HEK293T (cell line): ENCODE measurements around the gene MRPL2.

Source experiments
- CTCF ChIA-PET: fragments of 350-600 bp; formaldehyde crosslinking; extraction: SDS; loops from one replicate; lab custom pipeline; 2021; ENCODE audit warnings: antibody characterized with exemption, inconsistent platforms; lab: Yijun Ruan, JAX
- POLR2A ChIA-PET: fragments of 350-600 bp; formaldehyde crosslinking; extraction: SDS; loops from one replicate; lab custom pipeline; 2020; ENCODE audit warnings: antibody characterized with exemption, inconsistent platforms; lab: Yijun Ruan, JAX
- DNase-seq: peaks from one replicate; pipeline ENCODE4 v3.0.0; 2012; ENCODE audit warnings: mixed read lengths; ENCODE audit errors: extremely low spot score
- ARNT ChIP-seq: fragments of 450-650 bp; IDR thresholded peaks from 2 replicates; pipeline ENCODE4 v1.6.1; 2017; ENCODE audit warnings: mild to moderate bottlenecking
- BHLHE40 ChIP-seq: fragments of 450-650 bp; IDR thresholded peaks from 2 replicates; pipeline ENCODE4 v1.6.1; 2016; ENCODE audit warnings: mild to moderate bottlenecking, moderate library complexity, borderline replicate concordance
- CTBP1 ChIP-seq: fragments of 450-650 bp; IDR thresholded peaks from 2 replicates; pipeline ENCODE4 v1.6.1; 2016; ENCODE audit warnings: borderline replicate concordance
- ELF4 ChIP-seq: fragments of 450-650 bp; IDR thresholded peaks from 2 replicates; pipeline ENCODE4 v1.6.1; 2017; ENCODE audit warnings: antibody characterized with exemption
- FOXA1 ChIP-seq: fragments of 450-650 bp; IDR thresholded peaks from 2 replicates; pipeline ENCODE4 v1.6.1; 2016; ENCODE audit warnings: mild to moderate bottlenecking
- FOXK2 ChIP-seq: fragments of 450-650 bp; IDR thresholded peaks from 2 replicates; pipeline ENCODE4 v1.6.1; 2016; ENCODE audit warnings: mild to moderate bottlenecking
- FOXM1 ChIP-seq: fragments of 450-650 bp; IDR thresholded peaks from 2 replicates; pipeline ENCODE4 v1.6.1; 2017; ENCODE audit warnings: mild to moderate bottlenecking, borderline replicate concordance
- HDGF ChIP-seq: fragments of 450-650 bp; IDR thresholded peaks from 2 replicates; pipeline ENCODE4 v1.6.1; 2017; ENCODE audit warnings: antibody characterized with exemption, borderline replicate concordance
- L3MBTL2 ChIP-seq: fragments of 450-650 bp; conservative IDR thresholded peaks from 2 replicates; pipeline ENCODE4 v1.6.1; 2016; ENCODE audit warnings: mild to moderate bottlenecking
- LEF1 ChIP-seq: fragments of 450-650 bp; IDR thresholded peaks from 2 replicates; pipeline ENCODE4 v1.6.1; 2017; ENCODE audit warnings: mild to moderate bottlenecking, borderline replicate concordance
- NFRKB ChIP-seq: fragments of 450-650 bp; IDR thresholded peaks from 2 replicates; pipeline ENCODE4 v1.6.1; 2016; ENCODE audit warnings: mild to moderate bottlenecking, moderate library complexity
- PKNOX1 ChIP-seq: fragments of 450-650 bp; IDR thresholded peaks from 2 replicates; pipeline ENCODE4 v1.6.1; 2016
- SP1 ChIP-seq: fragments of 450-650 bp; IDR thresholded peaks from 2 replicates; pipeline ENCODE4 v1.6.1; 2017
- SUZ12 ChIP-seq: fragments of 450-650 bp; IDR thresholded peaks from 2 replicates; pipeline ENCODE4 v1.6.1; 2016; ENCODE audit warnings: mild to moderate bottlenecking
- TARDBP ChIP-seq: fragments of 450-650 bp; IDR thresholded peaks from 2 replicates; pipeline ENCODE4 v1.6.1; 2016
- ZNF384 ChIP-seq: fragments of 450-650 bp; IDR thresholded peaks from 2 replicates; pipeline ENCODE4 v1.6.1; 2016

MRPL2 gene

DNA sequence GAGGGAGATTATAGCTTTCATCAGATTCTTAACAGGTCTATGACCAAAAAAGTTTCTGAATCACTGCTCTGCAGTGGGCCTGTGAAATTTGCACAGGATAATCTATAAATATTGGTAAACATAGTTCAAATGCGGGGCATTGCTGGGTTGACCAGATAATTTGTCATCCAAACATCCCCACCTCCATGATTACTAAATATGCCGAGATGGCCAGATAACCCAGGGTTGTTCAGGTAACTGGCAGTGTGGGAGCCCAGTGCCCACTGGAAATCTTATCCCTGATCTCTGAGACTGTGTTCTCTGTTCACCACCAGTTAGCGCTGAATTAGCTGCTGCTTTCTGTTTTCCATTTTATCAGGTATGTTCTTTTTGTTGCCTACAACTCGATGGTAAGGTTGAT, 38.3 kb upstream of the MRPL2 start:
- TF ChIP-seq FOXK2 (no peak), FOXM1 (no peak)
- ChIA-PET CTCF (interaction anchor here (0.8 kb wide), 1 partner anchor 74 kb away, joined by 3 read pairs; no protein-coding TSS in a partner anchor), POLR2A (interaction anchor here (0.8 to 1.6 kb wide), 2 partner anchors 17 to 44 kb away, joined by 4 to 5 read pairs; partner anchors contain the start of gene CUL7)
- no peak for DNase-seq

DNA sequence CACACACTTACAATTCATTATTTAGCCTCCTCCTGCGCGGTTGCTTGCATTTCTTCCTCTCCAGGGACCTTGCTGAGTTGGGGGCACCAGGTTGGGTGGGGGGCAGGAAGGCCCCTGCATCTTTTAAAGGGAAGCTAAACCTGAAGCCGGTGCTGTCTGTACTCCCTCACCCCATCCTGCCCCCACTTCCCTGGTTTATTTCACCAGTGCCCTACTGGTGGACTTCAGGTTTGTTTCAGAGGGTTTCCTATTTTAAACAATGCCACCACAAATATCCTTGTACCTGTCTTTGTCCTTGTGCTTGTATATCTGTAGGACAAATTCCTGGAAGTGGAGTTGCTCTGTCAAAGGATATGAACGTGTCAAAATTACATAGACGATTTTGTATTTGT, 37.9 kb upstream of the MRPL2 start:
- ChIA-PET POLR2A (interaction anchor here (0.8 to 1.8 kb wide), 4 partner anchors 17 to 43 kb away, joined by 4 to 6 read pairs (median 5); partner anchors contain the start of genes CUL7 and PTK7), CTCF (interaction anchor here (0.8 kb wide), 1 partner anchor 74 kb away, joined by 3 read pairs; no protein-coding TSS in a partner anchor)
- no peak for DNase-seq
- TF ChIP-seq LEF1 (no peak), BHLHE40 (no peak), L3MBTL2 (no peak), FOXM1 (no peak), SP1 (no peak), HDGF (no peak), CTBP1 (no peak), ZNF384 (no peak), SUZ12 (no peak), ARNT (no peak), FOXK2 (no peak), PKNOX1 (no peak), NFRKB (no peak), FOXA1 (no peak), TARDBP (no peak)

DNA sequence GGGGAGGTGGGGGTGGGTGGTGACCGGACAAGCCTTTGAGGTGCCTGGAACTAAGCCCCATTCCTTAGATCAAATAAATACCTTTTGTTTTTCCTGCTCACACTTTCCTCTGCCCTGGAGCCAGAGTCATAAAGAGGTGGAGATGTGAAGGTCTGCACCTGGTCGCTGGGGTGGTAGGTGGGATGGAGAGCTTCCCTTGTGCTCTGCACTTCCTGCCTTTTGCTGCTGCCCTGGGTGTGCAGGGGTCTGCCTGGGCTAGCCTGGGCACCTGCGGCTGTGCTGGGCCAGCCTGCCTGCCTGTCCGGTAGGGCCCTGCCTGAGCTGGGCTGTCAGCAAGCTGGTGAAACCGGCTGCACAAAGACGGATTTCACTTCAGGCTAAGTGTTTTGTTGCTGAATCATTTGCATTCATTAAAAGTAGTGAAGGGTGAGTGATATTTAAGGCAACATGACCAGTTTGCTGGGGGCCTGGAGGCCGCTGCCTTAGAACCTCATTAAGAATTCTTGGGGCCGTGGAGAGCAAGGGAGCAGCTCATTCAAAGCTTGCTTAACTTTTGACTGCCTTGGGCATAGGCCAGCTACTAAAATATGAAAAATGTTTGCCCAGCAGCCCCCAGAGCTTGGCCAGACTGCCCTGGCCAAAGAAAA, 37.3 kb upstream of the MRPL2 start:
- CTCF ChIA-PET = no interaction called here
- POLR2A ChIA-PET = interaction anchor here (0.8 to 1.8 kb wide), 5 partner anchors 18 to 167 kb away, joined by 3 to 6 read pairs (median 5); partner anchors contain the start of genes CNPY3, CUL7 and PTK7
- TF ChIP-seq SP1 (no peak), ARNT (no peak), NFRKB (no peak), ELF4 (no peak), BHLHE40 (no peak), FOXM1 (no peak)
- DNase-seq = no peak

DNA sequence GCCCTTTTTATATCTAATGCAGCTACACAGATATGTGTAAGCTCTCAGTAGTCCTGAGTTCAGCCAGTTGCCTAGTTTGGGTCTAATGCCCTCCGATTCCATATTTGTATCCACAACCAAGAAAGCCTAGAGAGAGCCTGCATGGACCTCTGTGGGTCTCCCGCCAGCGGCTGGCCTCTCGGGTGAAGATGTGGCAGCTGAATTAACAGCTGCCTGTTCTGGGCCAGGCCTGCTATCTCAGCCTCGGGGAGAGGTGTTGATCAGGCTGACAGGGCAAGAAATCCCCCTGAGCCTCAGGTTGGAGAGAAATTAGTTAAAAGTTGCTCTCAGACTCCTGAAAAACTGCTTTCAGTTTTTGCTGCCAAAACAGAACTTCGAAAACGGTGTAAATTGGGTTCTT, 36.7 kb upstream of the MRPL2 start:
- CTCF ChIA-PET = no interaction called here
- POLR2A ChIA-PET = interaction anchor here (0.6 to 1.8 kb wide), 5 partner anchors 19 to 167 kb away, joined by 3 to 6 read pairs (median 5); partner anchors contain the start of genes CNPY3, CUL7 and PTK7
- TF ChIP-seq HDGF = no peak
- no peak for DNase-seq

DNA sequence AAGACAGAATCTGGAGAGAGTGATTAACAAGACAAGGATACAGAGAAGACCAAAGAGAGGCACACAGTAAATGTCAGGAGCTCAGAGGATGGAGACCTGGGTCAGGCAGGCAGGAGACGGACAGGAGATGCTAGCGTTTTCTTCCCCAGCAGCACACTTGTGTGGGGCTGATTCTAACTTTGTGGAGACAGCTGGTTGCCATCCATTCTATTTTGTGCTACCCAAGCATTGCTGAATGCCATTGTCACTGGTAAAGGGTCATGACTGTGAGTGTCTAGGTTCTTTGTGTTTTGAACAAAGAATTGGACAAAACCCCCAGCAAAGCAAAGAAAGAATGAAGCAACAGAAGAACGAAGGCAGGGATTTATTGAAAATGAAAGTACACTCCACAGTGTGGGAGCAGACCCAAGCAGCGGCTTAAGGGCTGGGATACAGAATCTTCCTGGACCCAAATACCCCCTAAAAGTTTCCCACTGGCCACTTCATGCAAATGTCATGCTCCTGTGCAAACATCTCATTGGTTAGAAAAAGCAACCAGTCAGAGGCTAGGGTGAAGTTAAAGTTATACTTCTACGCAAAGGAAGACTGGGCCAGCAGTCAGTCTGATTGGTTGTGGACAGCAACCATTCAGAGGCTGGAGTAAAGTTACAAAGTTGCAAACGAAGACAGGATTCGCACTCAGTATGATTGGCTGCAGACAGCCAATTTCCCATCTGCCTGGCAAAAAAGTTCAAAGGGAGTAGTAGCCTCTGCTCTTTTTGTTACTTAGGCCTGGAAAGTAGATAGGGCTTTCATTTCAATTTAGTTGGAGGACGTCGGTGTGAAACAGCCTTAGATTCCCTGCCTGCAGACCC, 34.4 kb upstream of the MRPL2 start:
- no peak for DNase-seq
- ChIA-PET CTCF (no interaction called here), POLR2A (interaction anchor here (0.8 kb wide), 1 partner anchor 14 kb away, joined by 3 read pairs; no protein-coding TSS in a partner anchor)
- TF ChIP-seq SP1 (no peak), FOXK2 (no peak), NFRKB (no peak), ZNF384 (no peak), FOXM1 (no peak), HDGF (no peak), CTBP1 (no peak), PKNOX1 (no peak), ELF4 (no peak), LEF1 (no peak), TARDBP (no peak), SUZ12 (no peak), BHLHE40 (no peak)

DNA sequence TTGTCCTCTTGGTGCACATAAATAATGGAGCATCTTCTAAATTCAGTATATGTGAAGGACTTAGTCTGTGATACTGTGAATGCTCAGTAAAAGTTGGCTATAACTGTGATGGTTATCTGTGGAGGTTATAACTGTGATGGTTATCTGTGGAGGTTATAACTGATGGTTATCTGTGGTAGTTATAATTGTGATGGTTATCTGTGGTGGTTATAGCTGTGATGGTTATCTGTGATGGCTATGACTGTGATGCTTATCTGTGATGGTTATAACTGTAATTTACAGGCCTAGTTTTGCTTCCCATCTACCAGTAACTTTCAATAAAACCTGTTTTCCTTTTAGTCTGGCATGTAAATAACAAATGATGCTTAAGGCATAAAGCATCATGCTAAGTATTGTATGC, 33.4 kb upstream of the MRPL2 start:
- ChIA-PET POLR2A (no interaction called here), CTCF (interaction anchor here (0.6 kb wide), 1 partner anchor 10 kb away, joined by 3 read pairs; no protein-coding TSS in a partner anchor)
- no peak for TF ChIP-seq ELF4
- no peak for TF ChIP-seq FOXA1
- no peak for TF ChIP-seq SUZ12
- no peak for TF ChIP-seq PKNOX1
- no peak for TF ChIP-seq NFRKB
- no peak for TF ChIP-seq ARNT
- TF ChIP-seq L3MBTL2 = no peak
- no peak for TF ChIP-seq ZNF384
- no peak for TF ChIP-seq SP1
- no peak for TF ChIP-seq FOXM1
- no peak for TF ChIP-seq FOXK2
- no peak for TF ChIP-seq CTBP1
- no peak for TF ChIP-seq HDGF
- TF ChIP-seq TARDBP = no peak
- TF ChIP-seq LEF1 = no peak
- TF ChIP-seq BHLHE40 = no peak
- DNase-seq = no peak
